Measurements from ENCODE around the gene OPA1. TPM values are rescaled to one million over a fixed set of nuclear protein-coding genes. Genes with fewer than 3 reads are reported as not detected.

The OPA1 gene
- total and polyA plus RNA-seq, 2 of the 13 experiments (the other 11 are each of a cell fraction or from before 2014, with no cell fraction given): 26.7 to 78.5 TPM

DNA sequence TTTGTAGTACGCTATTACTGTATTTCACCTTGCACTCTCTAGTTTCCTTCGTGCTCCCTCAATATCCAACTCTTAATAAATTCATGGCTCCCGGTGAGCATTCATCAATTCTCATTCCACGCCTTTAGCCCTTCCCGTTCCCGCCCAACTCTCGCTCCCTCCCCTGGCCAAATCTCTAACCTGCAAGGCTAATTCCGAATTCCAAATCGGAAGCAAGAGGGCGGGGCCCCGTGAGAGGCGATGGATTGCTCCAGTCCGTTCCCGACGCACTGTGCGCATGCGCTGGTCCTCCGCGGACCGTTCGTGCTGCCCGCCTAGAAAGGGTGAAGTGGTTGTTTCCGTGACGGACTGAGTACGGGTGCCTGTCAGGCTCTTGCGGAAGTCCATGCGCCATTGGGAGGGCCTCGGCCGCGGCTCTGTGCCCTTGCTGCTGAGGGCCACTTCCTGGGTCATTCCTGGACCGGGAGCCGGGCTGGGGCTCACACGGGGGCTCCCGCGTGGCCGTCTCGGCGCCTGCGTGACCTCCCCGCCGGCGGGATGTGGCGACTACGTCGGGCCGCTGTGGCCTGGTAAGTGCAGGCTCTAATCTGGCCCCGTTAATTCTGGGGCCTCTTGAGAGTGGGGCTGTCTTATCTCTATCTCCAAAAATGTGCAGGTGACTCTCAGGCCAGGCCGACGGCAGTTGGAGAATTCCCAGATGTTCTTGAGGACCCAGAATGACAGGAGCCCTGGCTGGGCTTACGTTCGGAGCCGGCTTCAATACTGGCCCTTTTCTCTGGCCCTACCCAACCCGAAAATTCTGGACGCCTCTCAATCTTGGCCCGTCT lies at the start of gene OPA1 (continued):
- peak; percentile 65 for TF ChIP-seq RERE (CRISPR knock-in tag; IDR thresholded peaks at IDR 0.05; ENCODE audit: low read depth)
- TF ChIP-seq, protein P1, sequence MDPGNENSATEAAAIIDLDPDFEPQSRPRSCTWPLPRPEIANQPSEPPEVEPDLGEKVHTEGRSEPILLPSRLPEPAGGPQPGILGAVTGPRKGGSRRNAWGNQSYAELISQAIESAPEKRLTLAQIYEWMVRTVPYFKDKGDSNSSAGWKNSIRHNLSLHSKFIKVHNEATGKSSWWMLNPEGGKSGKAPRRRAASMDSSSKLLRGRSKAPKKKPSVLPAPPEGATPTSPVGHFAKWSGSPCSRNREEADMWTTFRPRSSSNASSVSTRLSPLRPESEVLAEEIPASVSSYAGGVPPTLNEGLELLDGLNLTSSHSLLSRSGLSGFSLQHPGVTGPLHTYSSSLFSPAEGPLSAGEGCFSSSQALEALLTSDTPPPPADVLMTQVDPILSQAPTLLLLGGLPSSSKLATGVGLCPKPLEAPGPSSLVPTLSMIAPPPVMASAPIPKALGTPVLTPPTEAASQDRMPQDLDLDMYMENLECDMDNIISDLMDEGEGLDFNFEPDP (CRISPR knock-in tag; conservative IDR thresholded peaks at IDR 0.05): 0 out of 2 replicates have a peak, but pooled peaks have one; percentile 86
- TF ChIP-seq SATB2 (CRISPR knock-in tag; IDR thresholded peaks at IDR 0.05): no peak
- peak; percentile 58 for TF ChIP-seq NFYB (CRISPR knock-in tag; IDR thresholded peaks at IDR 0.05)
- peak; percentile 86 for TF ChIP-seq TAF1 (CRISPR knock-in tag; IDR thresholded peaks at IDR 0.05)
- no peak for TF ChIP-seq TSC22D2 (CRISPR knock-in tag; IDR thresholded peaks at IDR 0.05; ENCODE audit: borderline replicate concordance)
- no peak for TF ChIP-seq THYN1 (CRISPR knock-in tag; IDR thresholded peaks at IDR 0.05; ENCODE audit: borderline replicate concordance, low read depth)
- peak; percentile 84; the same call in 1 of the 2 replicates for TF ChIP-seq ZNF747 (CRISPR knock-in tag; IDR thresholded peaks at IDR 0.05; ENCODE audit: borderline replicate concordance)
- TF ChIP-seq FOSL1 (CRISPR knock-in tag; IDR thresholded peaks at IDR 0.05; ENCODE audit: borderline replicate concordance): no peak
- TF ChIP-seq TFDP1 (CRISPR knock-in tag; IDR thresholded peaks at IDR 0.05; ENCODE audit: borderline replicate concordance): peak; percentile 91
- TF ChIP-seq ZNF710 (CRISPR knock-in tag; IDR thresholded peaks at IDR 0.05; ENCODE audit: borderline replicate concordance): peak; percentile 79
- peak; percentile 98 for TF ChIP-seq KDM3A (CRISPR knock-in tag; IDR thresholded peaks at IDR 0.05; ENCODE audit: low read depth)
- TF ChIP-seq ZFP36L2 (CRISPR knock-in tag; IDR thresholded peaks at IDR 0.05): no peak
- TF ChIP-seq ZNF839 (CRISPR knock-in tag; IDR thresholded peaks at IDR 0.05; ENCODE audit: borderline replicate concordance): 0 out of 2 replicates have a peak, but pooled peaks have one; percentile 83
- 0 out of 2 replicates have a peak, but pooled peaks have one; percentile 25 for TF ChIP-seq ZNF460 (CRISPR knock-in tag; IDR thresholded peaks at IDR 0.05; ENCODE audit: borderline replicate concordance)
- TF ChIP-seq DNMT1 (CRISPR knock-in tag; IDR thresholded peaks at IDR 0.05): peak; percentile 92
- peak; percentile 79 to 99; a peak in 3 of 4 replicates for TF ChIP-seq KLF16 (CRISPR knock-in tag; IDR thresholded peaks at IDR 0.05)
- TF ChIP-seq ZNF878 (CRISPR knock-in tag; IDR thresholded peaks at IDR 0.05): no peak
- TF ChIP-seq RNF2 (conservative IDR thresholded peaks at IDR 0.05; ENCODE audit: low read depth): peak; percentile 81
